Lower lobe of right lung (tissue), 2 donors: Measurements from ENCODE around the gene DLK2. TPM values are rescaled to one million over a fixed set of nuclear protein-coding genes. Genes with fewer than 3 reads are reported as not detected.

ENCODE experiments used
- ATAC-seq, 2 donors: fragments of 200-7000 bp; cut with Tn5 transposase; one replicate each; pipeline ENCODE4 v1.9.1; 2020 to 2022; ENCODE audit warnings: mild to moderate bottlenecking in 2 of 2, moderate library complexity in 2 of 2
- DNase-seq: peaks from one replicate; pipeline ENCODE4 v3.0.0-alpha.2; 2020
- H3K27ac ChIP-seq: fragments of 200-600 bp; one replicate; pipeline ENCODE4 v1.8.0; 2022
- H3K27me3 ChIP-seq: fragments of 200-600 bp; one replicate; pipeline ENCODE4 v1.8.0; 2022; ENCODE audit warnings: low read depth
- H3K36me3 ChIP-seq: fragments of 200-600 bp; one replicate; pipeline ENCODE4 v1.8.0; 2022; ENCODE audit warnings: mild to moderate bottlenecking
- H3K4me1 ChIP-seq: fragments of 200-600 bp; one replicate; pipeline ENCODE4 v1.8.0; 2022
- H3K4me3 ChIP-seq: fragments of 200-600 bp; one replicate; pipeline ENCODE4 v1.8.0; 2022; ENCODE audit warnings: mild to moderate bottlenecking
- H3K9me3 ChIP-seq: fragments of 200-600 bp; one replicate; pipeline ENCODE4 v1.8.0; 2022
- CTCF ChIP-seq: fragments of 200-600 bp; IDR thresholded peaks from one replicate; pipeline ENCODE4 v1.8.0; 2022; ENCODE audit warnings: antibody characterized with exemption, mild to moderate bottlenecking
- intact Hi-C: fragments of 100-400 bp; cut with DNase I; formaldehyde crosslinking; loops from one replicate; pipeline ENCODE4 v1.11.0; 2022
- total RNA-seq: library from RNA; stranded (reverse); fragmentation: NEBNext Ultra II Directional; extraction: Animal tissue kit (Norgen Biotek cat#: 25700); gene quantifications from one replicate; pipeline ENCODE4 v1.2.1, GENCODE V29; 2021
- donor health status: DM: no; HTN: yes; CAD: no; lungs with severe emphysema.

The DLK2 gene
- total RNA-seq, 1 donor from 2014 or later: 0.53 TPM

- no peak overlapping the region for H3K27ac ChIP-seq
- no peak for ATAC-seq
- peaks cover 17% of the 10 kb centered on the region for H3K4me1 ChIP-seq
- DNase-seq: no peak
- no peaks in the 10 kb centered on the region for H3K9me3 ChIP-seq
- no peak overlapping the region for H3K4me3 ChIP-seq
- TF ChIP-seq CTCF: no peak
- no peaks in the 10 kb centered on the region for H3K27me3 ChIP-seq
- peaks cover 78% of the 10 kb centered on the region for H3K36me3 ChIP-seq
- intact Hi-C loops: no loop called here
These were observed 19.5 kb downstream of the DLK2 start for GRCh38 chr6:43435682-43436437.

GRCh38 chr6:43434943-43435342 is 20.4 kb downstream of the DLK2 start:
- Histone ChIP-seq H3K36me3 (peaks cover 69% of the 10 kb centered on the region), H3K27ac (no peak overlapping the region), H3K27me3 (no peaks in the 10 kb centered on the region), H3K4me3 (no peak overlapping the region), H3K9me3 (no peaks in the 10 kb centered on the region), H3K4me1 (peaks cover 17% of the 10 kb centered on the region)
- TF ChIP-seq CTCF: no peak
- ATAC-seq: no peak
- intact Hi-C loops: no loop called here
- DNase-seq: no peak

GRCh38 chr6:43434001-43434840 is 21.1 kb downstream of the DLK2 start:
- DNase-seq (no peak), ATAC-seq (no peak)
- no peak for TF ChIP-seq CTCF
- no peak overlapping the region for H3K27ac ChIP-seq
- H3K9me3 ChIP-seq: no peaks in the 10 kb centered on the region
- H3K27me3 ChIP-seq: no peaks in the 10 kb centered on the region
- peaks cover 22% of the 10 kb centered on the region for H3K4me1 ChIP-seq
- H3K4me3 ChIP-seq: no peak overlapping the region
- intact Hi-C loops: no loop called here
- peaks cover 62% of the 10 kb centered on the region for H3K36me3 ChIP-seq

- no peak for TF ChIP-seq CTCF
These were observed 22.2 kb downstream of the DLK2 start for GRCh38 chr6:43433148-43433547.

GRCh38 chr6:43432009-43432945 is 23.1 kb downstream of the DLK2 start:
- no peak for DNase-seq
- no peaks in the 10 kb centered on the region for H3K9me3 ChIP-seq
- intact Hi-C loops: no loop called here
- peaks cover 32% of the 10 kb centered on the region for H3K4me1 ChIP-seq
- no peak for ATAC-seq
- H3K27me3 ChIP-seq: no peaks in the 10 kb centered on the region
- no peak overlapping the region for H3K27ac ChIP-seq
- no peak for TF ChIP-seq CTCF
- H3K4me3 ChIP-seq: no peak overlapping the region
- peaks cover 48% of the 10 kb centered on the region for H3K36me3 ChIP-seq

More at GRCh38 chr6:43433148-43433547, 22.2 kb downstream of the DLK2 start:
- ATAC-seq (no peak), DNase-seq (no peak)
- H3K4me1 ChIP-seq: peaks cover 32% of the 10 kb centered on the region
- peaks cover 51% of the 10 kb centered on the region for H3K36me3 ChIP-seq
- no peaks in the 10 kb centered on the region for H3K9me3 ChIP-seq
- intact Hi-C loops: no loop called here
- H3K27me3 ChIP-seq: no peaks in the 10 kb centered on the region
- no peak overlapping the region for H3K27ac ChIP-seq
- no peak overlapping the region for H3K4me3 ChIP-seq
